CD4-positive, alpha-beta T cell treated with Interleukin-4 for 1 hour (primary cell): ENCODE measurements around the gene BRAF.
"Not testable (repeated sequence)": the region's sequence is repeated elsewhere in the genome, so short reads cannot be mapped to it uniquely, and the experiment has no call there.

Experiments used
- DNase-seq, 2 donors: peaks; one replicate each; pipeline ENCODE4 v3.0.0-alpha.2; 2020 to 2022

BRAF gene

DNA sequence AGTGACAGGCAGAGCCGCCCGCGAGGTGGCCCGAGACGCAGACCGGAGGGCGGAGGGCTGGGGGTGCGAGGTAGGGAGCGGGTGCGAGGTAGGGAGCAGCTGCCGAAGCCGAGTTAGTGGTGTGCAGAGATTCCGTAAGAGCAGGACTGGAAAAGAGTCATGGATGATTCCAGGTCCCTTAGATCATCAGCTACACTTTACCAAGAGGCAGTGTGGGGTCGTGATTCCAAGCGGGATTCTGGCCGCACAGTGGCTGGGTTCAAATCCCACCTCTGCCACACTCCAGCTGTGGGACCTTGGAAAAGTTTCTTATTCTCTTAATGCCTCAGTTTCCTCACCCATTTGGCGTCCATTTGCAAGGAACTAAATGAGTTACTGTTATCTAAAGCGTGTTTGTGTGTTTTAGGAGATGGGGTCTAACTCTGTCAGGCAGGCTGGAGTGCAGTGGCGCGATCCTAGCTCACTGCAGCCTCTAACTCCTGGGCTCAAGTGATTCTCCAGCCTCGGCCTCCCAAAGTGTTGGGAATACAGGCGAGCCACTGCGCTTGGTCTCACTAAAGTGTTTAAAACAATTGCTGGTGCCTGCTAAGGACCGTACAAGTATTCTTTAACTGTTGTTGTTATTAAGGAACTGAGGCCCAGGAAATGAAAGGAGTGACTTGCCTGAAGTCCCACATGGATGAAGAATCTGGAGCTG is 227.1 kb downstream of the BRAF start:
- DNase-seq: no peak

DNA sequence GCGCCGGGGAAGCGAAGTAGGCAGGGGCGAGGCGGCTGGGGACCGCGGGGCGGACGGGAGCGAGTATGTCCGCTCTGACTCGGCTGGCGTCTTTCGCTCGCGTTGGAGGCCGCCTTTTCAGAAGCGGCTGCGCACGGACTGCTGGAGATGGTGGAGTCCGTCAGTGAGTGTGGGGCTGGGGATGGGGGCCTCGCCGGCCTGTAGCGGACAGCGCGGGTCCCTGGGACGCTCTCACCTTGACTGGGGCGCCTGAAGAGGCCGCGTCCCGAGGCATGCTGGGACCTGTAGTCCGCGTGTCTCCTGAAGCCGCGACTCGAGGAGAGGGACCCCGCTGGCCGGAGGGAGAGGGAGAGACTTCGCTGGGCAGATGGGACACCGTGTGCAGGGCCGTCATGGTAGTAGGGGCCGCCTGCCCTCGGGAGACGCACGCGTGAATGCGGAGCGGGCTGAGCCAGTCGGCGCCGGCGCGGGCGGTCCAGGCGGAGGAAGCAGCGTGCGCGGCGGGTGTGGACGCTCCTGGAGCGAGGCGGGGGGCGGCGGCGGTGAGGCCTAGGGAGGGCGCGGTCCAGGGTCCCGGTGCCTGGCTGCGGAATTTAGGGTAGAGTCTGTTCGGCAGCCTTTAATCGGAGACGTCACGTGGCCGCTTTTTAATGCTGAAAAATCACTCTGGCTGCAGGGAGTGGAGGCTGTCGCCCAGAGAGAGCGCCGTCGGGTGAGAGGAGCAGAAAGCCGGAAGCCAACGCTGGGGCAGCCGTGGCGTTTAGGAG is 227.9 kb downstream of the BRAF start, which contains the start of gene NDUFB2:
Gene NDUFB2, plus strand, starts transcription at position 29 of the 767 bp plus-strand sequence. Its CDS starts 37 bp downstream, at position 66.
- peak; percentile 67 to 71 for DNase-seq

DNA sequence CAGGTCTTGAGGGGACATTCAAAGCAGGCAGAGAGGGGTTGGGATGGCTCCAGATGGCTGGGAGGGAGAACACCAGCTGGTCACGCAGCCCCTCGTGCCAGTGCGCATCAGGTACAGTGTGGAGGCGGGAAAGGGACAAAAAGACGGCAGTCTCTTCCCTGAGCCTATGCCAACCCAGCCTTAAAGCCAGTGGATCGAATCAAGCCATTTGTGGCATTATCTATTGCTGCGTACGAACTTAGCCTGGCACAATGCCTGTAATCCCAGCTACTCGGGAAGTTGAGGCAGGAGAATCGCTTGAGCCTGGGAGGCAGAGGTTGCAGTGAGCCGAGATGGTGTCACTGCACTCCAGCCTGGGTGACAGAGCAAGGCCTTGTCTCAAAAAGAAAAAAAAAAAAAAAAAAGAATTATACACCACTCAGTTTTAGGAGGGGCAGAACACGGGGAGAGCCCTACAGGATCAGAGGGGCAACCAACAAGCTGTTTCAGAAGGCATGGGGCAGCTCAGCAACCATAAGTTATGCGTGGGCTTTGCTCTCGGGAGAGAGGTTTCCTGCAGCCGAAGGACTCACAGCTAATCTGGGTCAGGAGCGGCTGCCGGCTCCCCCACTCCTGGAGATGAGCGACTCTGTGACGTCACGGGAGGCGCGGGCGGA is 228.6 kb downstream of the BRAF start:
- peak; percentile 90 to 92 for DNase-seq

DNA sequence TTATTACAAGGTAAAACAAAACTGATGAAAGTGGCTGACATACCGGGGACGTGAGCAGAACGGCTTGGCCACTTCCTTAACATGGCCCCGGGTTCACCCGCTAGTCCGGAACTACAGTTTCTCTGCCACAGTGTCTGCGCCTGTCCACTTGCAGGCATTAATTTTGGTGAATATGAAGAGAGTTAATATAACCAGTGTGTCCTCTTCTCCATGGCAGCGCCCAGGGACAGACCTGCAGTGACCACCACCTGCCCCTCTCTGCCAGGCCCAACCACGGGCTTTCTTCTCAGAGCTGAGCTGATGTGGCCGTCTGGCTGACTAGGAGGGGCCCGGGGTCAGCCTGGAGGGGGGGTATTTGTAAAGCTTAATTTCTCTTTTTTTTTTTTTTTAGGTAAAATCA is 229.3 kb downstream of the BRAF start:
- no peak for DNase-seq

DNA sequence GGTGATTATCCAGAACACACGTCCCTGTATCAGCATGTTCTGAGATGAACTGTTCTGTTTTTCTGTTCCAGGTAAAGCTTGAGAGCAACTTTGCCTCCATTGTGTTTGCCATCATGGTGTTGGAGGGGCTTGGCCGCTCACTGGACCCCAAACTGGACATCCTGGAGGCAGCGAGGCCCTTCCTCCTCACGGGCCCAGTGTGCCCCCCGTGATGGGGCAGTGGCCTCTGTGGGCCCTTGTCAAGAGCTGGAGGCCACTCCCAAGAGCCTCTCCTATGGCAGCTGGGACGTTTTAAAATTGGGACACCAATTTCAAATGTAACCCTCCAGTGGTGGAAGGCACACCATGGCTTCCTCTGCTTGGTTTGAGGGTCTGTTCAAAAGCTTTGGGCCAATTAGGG is 230.1 kb downstream of the BRAF start:
- DNase-seq: no peak

DNA sequence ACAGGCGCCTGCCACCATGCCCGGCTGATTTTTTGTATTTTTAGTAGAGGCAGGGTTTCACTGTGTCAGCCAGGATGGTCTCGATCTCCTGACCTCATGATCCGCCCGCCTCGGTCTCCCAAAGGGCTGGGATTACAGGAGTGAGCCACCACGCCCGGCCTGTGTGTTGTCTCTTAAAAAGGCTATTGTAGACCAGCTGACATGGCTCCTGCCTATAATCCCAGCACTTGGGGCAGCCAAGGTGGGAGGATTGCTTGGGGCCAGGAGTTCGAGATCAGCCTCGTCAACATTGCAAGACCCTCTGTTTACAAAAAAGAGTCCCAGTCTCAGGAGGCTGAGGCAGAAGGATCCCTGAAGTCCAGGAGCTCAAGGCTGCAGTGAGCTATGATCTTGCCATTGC is 230.9 kb downstream of the BRAF start:
- not testable (repeated sequence) for DNase-seq

DNA sequence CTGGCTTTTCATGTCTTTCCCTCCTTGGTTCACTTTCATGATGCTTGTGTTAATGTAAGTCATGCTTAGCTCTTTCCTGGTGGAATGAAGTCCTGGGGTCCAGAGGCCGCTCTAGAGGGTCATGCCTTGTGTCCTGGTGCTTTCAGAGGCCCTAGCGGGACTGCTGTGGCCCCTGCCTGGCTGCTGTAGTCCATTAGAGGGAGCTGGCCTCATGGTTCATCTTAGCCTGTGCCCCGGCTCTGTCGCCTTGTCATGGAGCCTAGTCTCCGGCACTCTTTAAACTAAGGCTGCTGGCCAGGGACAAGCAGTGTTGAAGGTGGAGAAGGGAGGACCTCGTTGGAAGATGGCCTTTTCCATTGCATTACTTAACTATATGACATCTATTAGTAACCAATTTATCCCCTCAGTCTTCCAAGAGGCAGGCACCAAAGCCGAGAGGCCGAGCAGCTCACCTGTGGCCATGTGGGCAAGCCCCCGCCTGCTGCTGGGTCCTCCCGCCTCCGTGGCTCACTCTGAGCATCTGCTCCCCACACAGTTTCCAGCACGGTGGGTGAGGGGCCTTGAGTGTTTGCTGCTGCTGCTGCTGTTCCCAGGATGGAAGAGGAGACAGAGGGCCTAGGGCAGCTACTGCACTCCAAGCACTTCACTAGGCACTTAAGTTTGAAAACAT is 233.2 kb downstream of the BRAF start:
- DNase-seq: no peak

DNA sequence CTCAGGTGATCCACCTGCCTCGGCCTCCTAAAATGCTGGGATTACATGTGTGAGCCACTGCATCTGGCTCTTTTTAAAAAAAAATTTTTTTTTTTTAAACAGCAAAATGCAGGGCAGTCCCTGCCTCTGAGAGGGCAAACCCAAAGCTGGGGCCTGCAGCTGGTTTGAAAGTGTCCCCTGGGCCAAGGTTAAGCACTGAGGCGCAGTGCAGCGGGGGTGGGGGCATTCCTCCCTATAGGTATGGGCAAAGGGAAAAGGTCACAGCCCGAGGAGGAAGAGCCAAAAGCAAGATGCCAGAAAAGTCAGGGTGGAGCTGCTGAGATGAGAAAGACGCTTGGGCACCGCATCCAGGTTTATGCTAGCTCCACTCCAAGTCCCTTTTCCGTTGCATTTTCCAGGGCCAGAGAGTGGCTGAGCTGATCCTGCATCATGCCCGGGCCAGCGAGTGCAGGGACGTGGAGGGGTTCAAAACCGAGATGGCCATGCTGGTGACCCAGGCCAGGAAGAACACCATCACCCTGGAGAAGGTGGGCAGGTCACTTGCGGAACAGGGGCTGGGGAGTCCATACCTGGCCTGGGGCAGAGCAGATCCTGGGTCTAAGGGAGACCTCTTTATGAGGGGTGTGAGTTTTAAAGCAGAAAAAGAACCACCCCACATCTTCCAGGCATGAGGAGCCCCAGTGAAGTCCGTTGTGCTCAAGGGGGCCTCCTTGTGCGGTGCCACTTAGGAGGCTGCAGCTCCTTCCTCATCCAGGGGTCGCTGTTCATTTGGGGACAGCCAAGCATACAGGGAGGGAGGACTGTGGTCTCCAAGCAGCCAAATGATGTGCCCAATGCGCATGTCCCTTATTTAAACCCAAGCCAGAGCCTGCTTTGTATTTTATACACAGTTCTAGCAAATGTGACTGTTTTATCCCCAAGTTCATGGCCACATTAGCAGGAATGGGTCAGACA is 235.3 kb downstream of the BRAF start:
- no peak for DNase-seq

DNA sequence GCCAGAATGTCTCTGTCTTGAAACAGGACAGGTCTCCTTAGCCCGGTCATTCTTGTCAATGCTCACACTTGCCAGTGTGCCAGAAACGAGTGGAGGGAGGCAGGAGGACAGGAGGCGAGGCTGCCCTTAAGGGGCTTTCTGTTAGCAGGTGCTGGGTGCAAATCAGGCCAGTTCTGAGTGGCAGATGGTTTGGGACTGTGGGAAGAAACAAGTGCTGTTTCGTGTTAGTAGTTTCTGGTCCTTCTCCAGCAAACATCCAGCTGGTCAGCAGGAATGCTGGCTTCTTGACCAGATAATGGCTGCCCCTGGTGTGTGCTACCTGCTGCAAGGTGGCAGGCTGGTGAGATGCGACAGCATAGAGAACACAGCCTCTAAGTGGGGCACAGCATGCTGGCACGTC is 236.4 kb downstream of the BRAF start:
- no peak for DNase-seq

DNA sequence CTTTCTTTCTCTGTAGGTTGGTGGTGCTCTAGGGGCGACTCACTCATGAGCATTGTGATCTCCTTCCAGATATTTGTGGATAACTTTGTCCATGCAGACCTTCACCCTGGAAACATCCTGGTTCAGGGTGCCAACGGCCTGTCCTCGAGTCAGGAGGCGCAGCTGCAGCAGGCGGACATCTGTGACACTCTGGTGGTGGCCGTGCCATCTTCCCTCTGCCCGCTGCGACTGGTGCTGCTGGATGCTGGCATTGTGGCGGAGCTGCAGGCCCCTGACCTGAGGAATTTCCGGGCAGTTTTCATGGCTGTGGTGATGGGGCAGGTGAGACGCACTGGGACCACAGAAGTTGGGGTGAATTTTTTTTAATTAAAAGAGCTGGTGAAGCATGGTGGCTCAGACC is 237.8 kb downstream of the BRAF start:
- DNase-seq: no peak

DNA sequence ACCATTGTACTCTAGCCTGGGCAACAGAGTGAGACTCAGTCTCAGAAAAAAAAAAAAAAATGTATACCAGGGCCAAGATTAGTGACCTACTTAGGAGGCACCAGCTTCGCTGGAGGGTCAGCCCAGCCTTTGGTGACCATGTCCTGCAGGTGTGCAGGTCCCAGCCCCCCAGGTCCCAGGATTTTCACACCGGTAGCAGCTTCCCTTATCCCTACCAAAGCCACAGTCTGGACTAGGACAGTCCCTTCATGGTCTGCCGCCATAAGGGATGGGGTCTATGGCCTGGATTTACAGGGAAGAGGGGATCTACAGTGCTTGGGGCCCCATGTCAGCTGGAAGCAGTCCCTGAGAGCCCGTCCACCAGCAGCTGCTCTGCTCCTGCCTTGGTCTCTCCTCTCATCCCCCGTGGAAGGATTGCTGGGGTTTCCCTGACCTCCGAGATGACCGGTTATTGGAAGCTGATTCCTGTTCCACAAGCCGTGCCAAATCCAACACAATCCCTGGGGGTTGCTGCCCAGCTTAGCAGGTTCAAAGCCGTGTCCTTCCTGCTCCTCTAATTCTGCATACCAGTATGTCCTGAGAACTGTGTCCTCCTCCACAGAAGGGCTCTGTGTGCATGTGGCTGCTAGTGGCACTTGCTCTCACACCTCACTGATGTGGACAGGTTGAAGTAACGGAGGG is 239.2 kb downstream of the BRAF start:
- DNase-seq: no peak

DNA sequence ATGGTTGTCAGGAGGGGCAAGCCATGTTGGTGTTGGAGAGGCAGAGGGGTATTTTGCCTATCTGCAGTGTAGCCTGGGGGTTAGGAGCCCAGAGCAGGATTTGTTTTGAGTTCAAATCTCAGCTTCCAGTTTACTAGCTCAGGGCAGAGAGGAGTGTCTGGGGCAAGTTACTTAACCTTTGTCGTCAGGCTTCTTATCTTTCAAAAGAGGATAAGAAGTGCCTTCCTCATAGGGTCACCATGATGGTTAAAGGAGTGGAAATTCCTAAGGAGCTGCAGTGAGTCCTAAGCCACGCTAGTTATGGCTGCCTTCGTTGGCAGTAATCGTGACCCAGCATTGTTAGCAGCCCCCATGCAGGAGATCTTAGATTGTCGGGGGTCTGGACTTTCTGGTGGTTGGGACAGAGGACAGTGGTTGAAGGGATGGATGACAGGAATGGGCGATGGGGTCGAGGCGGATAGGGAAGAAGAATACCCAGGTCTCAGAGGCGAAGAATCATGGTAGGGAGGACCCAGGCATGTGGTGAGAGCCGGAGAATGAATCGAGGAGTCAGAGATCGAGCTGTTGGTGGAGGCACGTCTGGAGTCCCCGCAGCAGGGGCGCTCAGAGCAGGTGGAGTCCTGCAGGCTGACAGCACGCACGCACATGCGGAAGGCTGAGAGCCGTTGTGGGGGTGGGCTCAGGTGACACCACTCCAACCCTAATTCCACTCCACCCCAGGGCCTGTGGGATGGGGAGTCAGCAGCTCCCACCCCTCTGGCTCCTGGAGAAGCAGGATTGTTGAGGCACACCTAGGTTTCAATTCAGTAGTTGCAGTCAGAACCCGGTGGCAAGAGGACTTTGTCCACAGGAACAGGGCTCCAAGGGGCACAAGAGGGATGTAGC is 240.4 kb downstream of the BRAF start:
- no peak for DNase-seq

DNA sequence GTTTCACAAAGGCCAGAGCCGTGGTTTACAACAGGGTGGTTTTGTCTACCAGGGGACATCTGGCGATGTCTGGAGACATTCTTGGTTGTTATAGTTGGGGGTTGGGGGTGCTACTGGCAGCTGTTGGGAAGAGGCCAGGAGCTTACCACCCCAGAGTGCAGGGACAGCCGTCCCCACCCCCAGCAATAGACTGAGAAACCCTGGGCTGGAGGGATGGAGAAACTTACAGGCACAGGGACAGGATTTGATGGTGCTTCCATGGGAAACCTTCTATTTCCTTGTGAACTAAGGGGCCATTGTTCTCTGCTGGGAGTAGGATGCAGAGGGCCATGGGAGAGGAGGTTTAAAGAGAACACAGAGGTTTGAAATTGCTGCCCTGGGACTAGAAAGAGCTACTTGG is 241.1 kb downstream of the BRAF start:
- no peak for DNase-seq

DNA sequence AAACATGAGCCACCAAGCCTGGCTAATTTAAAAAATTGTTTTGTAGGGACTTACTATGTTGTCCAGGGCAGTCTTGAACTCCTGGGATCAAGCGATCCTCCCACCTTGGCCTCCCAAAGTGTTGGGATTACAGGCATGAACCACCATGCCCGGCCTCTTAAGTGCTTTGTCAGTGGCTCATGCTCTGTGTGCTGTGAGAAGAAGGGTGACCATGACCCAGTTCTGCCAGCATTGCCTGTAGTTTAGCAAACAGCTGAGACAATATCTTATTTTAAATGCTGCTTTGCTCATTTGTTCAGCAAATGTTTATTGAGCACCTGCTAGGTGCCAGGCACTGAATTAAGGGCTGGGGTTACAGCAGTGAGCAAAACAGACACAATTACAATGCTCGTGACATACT is 243.0 kb downstream of the BRAF start:
- DNase-seq: no peak

DNA sequence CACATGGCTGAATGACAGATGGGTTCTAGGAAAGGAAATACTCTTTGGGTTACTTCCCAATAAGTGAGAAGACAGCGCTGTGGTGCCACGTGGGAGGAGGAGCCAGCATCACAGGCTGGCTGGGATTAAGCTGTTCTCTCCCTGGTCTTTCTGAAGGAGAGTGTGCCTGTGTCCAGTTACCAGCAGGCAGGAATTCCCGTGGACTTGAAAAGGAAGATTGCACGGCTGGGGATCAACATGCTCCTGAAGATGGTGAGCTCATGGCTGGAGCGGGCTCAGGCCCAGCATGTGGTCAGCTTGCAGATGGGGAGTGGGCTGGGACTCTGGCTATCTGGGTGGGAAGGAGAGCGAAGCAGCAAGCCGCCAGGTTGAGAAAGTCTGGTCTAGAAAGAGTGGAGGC is 243.8 kb downstream of the BRAF start:
- no peak for DNase-seq

DNA sequence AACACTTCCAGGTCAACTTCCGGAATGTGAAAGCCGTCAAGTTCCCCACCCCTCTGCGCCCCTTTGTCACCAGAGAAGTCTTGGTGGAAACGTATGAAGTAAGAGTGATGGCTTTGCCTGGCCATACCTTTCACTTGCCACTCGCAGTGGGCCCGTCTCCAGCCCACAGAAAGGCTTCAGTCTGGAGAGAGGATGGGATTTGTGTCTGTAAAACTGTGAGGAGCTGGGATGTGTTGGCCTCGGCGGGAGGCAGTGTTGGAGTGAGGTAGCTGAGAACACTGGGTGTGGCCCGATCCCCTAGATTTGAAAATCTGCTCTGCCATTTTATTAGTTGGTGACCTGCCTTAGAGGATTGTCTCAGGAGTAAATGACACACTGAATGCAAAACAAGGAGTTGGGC is 245.5 kb downstream of the BRAF start:
- DNase-seq: no peak

DNA sequence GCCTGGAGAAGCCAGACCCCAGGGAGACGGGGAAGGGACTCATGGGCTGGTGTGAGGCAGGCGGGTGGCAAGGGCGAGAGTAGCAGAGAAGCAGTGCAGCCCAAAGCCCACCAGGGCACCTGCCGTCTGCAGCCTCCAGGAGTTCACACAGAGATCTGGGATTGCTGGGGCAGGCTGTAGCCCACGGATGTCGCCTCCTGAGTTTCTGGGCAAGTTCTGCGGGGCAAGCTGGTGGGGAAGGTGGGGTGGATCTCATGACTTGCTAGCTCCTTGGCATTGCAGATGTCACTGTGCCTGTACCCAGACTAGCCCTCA is 246.0 kb downstream of the BRAF start:
- no peak for DNase-seq

DNA sequence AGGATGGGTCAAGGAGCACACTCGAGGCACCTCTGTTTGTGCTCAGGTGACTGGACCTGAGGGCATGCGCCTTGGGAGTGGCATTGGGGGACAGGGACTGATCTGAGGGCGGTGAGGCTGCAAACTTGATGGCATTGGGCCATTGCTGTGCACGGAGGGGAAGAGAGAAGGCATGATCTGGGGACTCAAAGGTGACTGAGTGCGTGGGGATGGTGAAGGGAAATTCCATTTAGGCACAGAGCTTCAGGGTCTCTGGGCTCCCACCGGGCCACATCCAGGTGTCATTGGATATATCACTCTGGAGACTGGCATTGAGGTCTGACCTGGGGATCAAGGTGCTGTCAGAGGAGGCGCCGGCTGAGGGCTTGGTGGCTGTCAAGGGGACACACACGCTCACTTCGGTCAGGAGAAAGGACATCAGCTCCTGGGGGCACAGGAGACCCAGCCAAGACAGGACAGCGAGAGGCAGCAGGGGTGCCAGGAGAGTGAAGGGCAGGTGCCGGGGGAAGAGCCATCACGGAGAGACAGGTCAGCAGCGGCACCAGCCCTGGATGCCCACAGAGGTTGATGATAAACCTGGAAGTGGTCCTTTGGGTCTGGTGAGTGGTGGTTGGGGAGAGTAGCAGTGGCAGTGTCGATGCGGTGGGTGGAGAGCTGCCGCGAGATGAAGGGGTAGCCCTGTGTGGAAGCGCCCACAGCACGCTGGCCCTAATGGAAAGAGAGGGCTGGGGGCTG is 246.5 kb downstream of the BRAF start:
- no peak for DNase-seq

DNA sequence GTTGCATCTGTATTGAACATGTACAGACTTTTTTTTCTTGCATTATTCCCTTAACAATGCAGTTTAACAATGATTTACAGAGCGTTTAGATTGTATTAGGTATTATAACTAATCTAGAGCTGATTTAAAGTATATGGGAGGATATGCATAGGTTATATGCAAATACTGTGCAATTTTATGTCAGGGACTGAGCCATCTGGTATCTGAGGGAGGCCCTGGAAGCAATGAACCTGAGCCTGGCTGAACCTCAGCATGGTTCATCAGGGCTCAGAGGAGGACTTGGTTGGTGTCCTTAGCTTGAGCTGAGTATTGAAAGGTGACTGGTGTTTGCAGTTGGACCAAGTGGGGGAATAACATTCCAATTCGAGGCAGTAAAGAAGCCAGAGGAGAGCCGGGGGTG is 247.2 kb downstream of the BRAF start:
- no peak for DNase-seq

DNA sequence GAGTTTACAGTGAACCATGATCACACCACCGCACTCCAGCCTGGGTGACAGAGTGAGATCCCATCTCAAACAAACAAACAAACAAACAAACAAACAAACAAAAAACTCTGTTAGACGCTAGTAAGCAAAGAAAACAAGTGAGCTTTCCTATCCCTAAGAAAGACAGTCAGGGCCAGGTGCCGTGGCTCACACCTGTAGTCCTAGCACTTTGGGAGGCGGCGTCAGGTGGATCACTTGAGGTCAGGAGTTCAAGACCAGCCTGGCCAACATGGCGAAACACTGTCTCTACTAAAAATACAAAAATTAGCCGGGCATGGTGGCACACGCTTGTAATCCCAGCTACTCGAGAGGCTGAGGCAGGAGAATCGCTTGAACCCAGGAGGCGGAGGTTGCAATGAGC is 247.8 kb downstream of the BRAF start:
- not testable (repeated sequence) for DNase-seq
